Measurements from ENCODE around the gene CA11.
"Not testable (repeated sequence)": the region's sequence is repeated elsewhere in the genome, so short reads cannot be mapped to it uniquely, and the experiment has no call there.

Gene CA11

DNA sequence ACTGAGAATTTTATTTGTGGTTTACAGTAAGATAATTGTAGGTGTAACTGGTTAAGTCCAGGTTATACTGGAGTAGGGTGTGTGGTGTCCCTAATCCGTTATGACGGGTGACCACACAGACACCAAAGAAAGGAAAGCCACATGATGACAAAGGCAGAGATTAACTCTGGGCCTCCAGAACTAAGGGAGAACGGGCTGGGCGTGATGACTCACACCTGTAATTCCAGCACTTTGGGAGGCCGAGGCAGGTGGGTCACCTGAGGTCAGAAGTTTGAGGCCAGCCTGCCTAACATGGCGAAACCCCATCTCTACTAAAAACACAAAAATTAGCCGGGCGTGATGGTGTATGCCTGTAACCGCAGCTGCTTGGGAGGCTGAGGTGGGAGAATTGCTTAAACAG, 39.6 kb upstream of the CA11 start:
- DNase-seq (ENCODE audit: low spot score), result no peak
- TF ChIP-seq, protein P1, sequence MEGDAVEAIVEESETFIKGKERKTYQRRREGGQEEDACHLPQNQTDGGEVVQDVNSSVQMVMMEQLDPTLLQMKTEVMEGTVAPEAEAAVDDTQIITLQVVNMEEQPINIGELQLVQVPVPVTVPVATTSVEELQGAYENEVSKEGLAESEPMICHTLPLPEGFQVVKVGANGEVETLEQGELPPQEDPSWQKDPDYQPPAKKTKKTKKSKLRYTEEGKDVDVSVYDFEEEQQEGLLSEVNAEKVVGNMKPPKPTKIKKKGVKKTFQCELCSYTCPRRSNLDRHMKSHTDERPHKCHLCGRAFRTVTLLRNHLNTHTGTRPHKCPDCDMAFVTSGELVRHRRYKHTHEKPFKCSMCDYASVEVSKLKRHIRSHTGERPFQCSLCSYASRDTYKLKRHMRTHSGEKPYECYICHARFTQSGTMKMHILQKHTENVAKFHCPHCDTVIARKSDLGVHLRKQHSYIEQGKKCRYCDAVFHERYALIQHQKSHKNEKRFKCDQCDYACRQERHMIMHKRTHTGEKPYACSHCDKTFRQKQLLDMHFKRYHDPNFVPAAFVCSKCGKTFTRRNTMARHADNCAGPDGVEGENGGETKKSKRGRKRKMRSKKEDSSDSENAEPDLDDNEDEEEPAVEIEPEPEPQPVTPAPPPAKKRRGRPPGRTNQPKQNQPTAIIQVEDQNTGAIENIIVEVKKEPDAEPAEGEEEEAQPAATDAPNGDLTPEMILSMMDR (IDR thresholded peaks at IDR 0.05; ENCODE audit: poor library complexity, severe bottlenecking), result no peak
- H3K4me1 ChIP-seq (ENCODE audit: insufficient read depth, poor library complexity, severe bottlenecking), result peaks cover 3% of the 10 kb centered on the region
- H3K36me3 ChIP-seq (ENCODE audit: low read depth), result no peaks in the 10 kb centered on the region
- ATAC-seq (ENCODE audit: low read depth), result peak; percentile 42; the same call in 1 of the 3 replicates
- H3K4me3 ChIP-seq (ENCODE audit: severe bottlenecking), result no peak overlapping the region
- H3K9me3 ChIP-seq (ENCODE audit: severe bottlenecking), result no peaks in the 10 kb centered on the region
- H3K27me3 ChIP-seq (ENCODE audit: insufficient read depth, poor library complexity, severe bottlenecking), result no peaks in the 10 kb centered on the region
- H3K27ac ChIP-seq (ENCODE audit: poor library complexity, severe bottlenecking), result no peak overlapping the region

DNA sequence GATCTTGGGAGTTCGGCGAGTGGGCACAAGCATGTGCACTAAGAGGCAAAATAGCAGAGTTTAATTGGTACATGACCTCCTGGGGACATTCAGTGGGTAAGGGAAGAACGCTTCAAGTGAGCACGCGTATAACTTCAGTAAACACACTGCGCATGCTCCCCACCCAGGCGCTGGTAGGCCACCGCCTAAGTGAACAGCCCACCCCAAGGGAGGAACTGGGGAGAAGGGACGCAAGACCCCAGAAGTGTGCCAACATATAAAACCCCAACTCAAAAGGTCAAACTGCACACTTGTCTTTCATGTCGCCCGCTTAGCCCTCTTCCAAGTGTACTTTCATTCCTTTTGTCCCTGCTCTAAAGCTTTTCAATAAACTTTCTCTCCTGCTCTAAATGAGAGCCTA, 37.4 kb upstream of the CA11 start:
- TF ChIP-seq, protein P1 (IDR thresholded peaks at IDR 0.05; ENCODE audit: poor library complexity, severe bottlenecking), result no peak
- Histone ChIP-seq H3K4me3 (ENCODE audit: severe bottlenecking) (no peak overlapping the region), H3K4me1 (ENCODE audit: insufficient read depth, poor library complexity, severe bottlenecking) (peaks cover 3% of the 10 kb centered on the region), H3K27ac (ENCODE audit: poor library complexity, severe bottlenecking) (no peak overlapping the region), H3K27me3 (ENCODE audit: insufficient read depth, poor library complexity, severe bottlenecking) (no peaks in the 10 kb centered on the region), H3K9me3 (ENCODE audit: severe bottlenecking) (no peaks in the 10 kb centered on the region), H3K36me3 (ENCODE audit: low read depth) (no peaks in the 10 kb centered on the region)
- DNase-seq (ENCODE audit: low spot score), result no peak
- ATAC-seq (ENCODE audit: low read depth), result no peak

DNA sequence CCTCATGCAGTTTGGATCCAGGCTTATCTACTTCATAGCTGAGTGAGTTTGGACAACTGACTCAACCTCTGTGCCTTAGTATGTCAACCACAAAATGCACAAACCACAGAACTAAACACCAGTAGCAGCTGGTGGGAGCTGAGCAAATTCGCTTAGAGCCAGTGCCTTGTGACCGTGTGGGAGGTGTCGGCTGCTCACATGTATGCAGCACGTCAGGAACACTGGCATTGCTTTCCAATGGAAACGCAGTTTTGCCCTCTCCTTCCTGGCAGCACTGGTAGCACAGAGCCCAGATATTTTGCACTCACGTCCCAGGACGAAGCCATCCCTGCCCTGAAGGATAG, 35.1 kb upstream of the CA11 start:
- H3K36me3 ChIP-seq (ENCODE audit: low read depth), result no peaks in the 10 kb centered on the region
- no peak overlapping the region for H3K27ac ChIP-seq (ENCODE audit: poor library complexity, severe bottlenecking)
- no peaks in the 10 kb centered on the region for H3K9me3 ChIP-seq (ENCODE audit: severe bottlenecking)
- H3K4me1 ChIP-seq (ENCODE audit: insufficient read depth, poor library complexity, severe bottlenecking), result peaks cover 3% of the 10 kb centered on the region
- ATAC-seq (ENCODE audit: low read depth) (no peak), DNase-seq (ENCODE audit: low spot score) (no peak)
- TF ChIP-seq, protein P1 (IDR thresholded peaks at IDR 0.05; ENCODE audit: poor library complexity, severe bottlenecking), result no peak
- no peak overlapping the region for H3K4me3 ChIP-seq (ENCODE audit: severe bottlenecking)
- no peaks in the 10 kb centered on the region for H3K27me3 ChIP-seq (ENCODE audit: insufficient read depth, poor library complexity, severe bottlenecking)

DNA sequence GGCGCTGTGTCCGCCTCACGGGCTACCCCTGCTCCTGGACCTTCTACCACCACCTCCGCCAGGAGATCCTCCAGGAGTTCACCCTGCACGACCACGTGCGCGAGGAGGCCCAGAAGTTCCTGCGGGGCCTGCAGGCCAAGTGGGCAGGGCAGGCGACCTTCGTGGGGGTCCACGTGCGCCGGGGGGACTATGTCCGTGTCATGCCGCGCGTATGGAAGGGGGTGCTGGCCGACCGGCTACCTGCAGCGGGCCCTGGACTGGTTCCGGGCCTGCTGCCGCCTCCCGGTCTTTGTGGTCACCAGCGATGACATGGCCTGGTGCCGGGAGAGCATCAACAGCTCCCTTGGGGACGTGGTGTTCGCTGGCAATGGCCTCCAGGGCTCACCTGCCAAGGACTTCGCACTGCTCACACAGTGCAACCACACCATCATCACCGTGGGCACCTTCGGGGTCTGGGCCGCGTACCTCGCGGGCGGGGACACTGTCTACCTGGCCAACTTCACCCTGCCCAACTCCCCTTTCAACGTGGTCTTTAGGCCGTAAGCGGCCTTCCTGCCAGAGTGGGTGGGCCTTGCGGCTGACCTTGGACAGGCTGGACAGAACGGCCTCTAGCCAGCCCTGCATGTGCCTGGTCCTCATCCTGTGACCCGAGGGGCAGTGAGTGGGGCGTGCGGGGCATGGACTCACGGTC, 34.6 kb upstream of the CA11 start:
- H3K4me1 ChIP-seq (ENCODE audit: insufficient read depth, poor library complexity, severe bottlenecking), result peaks cover 3% of the 10 kb centered on the region
- H3K9me3 ChIP-seq (ENCODE audit: severe bottlenecking), result no peaks in the 10 kb centered on the region
- H3K36me3 ChIP-seq (ENCODE audit: low read depth), result no peaks in the 10 kb centered on the region
- H3K27me3 ChIP-seq (ENCODE audit: insufficient read depth, poor library complexity, severe bottlenecking), result no peaks in the 10 kb centered on the region
- no peak for ATAC-seq (ENCODE audit: low read depth)
- DNase-seq (ENCODE audit: low spot score), result no peak
- no peak overlapping the region for H3K4me3 ChIP-seq (ENCODE audit: severe bottlenecking)
- TF ChIP-seq, protein P1 (IDR thresholded peaks at IDR 0.05; ENCODE audit: poor library complexity, severe bottlenecking), result no peak
- H3K27ac ChIP-seq (ENCODE audit: poor library complexity, severe bottlenecking), result no peak overlapping the region

DNA sequence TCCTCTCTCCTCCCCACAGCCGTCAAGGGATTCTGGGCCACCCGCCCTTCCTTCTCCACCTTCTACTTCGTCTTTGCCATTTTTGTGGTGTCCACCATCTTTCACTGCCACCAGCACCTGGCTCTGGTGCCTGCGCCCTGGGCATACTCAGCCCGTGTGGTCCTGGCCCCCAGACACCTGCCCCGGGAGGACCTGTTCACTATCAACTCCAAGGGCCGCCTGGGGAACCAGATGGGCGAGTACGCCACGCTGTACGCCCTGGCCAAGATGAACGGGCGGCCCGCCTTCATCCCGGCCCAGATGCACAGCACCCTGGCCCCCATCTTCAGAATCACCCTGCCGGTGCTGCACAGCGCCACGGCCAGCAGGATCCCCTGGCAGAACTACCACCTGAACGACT, 34.0 kb upstream of the CA11 start:
- H3K36me3 ChIP-seq (ENCODE audit: low read depth); H3K4me1 ChIP-seq (ENCODE audit: insufficient read depth, poor library complexity, severe bottlenecking); H3K27ac ChIP-seq (ENCODE audit: poor library complexity, severe bottlenecking); H3K27me3 ChIP-seq (ENCODE audit: insufficient read depth, poor library complexity, severe bottlenecking); DNase-seq (ENCODE audit: low spot score); H3K9me3 ChIP-seq (ENCODE audit: severe bottlenecking); H3K4me3 ChIP-seq (ENCODE audit: severe bottlenecking); ATAC-seq (ENCODE audit: low read depth): not testable (repeated sequence)
